Fibroblast of lung (primary cell): Measurements from ENCODE around the gene S100A9.

Experiments used
- CTCF ChIP-seq, 2 donors: IDR thresholded peaks in 1 of 2; conservative IDR thresholded peaks in 1 of 2; 1 replicate in 1 of 2; 2 replicates in 1 of 2; pipeline ENCODE4 v1.5.1; 2011 to 2012; ENCODE audit warnings: low read length in 2 of 2, control low read depth in 1 of 2, inconsistent platforms in 1 of 2, low read depth in 1 of 2, mild to moderate bottlenecking in 1 of 2
- EZH2 ChIP-seq: IDR thresholded peaks from 2 replicates; pipeline ENCODE4 v1.5.1; 2012; ENCODE audit warnings: low read length, control low read depth, mild to moderate bottlenecking; ENCODE audit errors: missing control alignments

- TF ChIP-seq CTCF (conservative IDR thresholded peaks at IDR 0.05 in 1 of 2, IDR thresholded peaks at IDR 0.05 in 1 of 2; ENCODE audit: low read depth in 1 of 2, low read length in 2 of 2) (no peak), EZH2 (no peak)
Observed at GRCh38 chr1:153354515-153355193, 3.0 kb upstream of the S100A9 start.
